ENCODE measurements around the gene FAAH2.
"Not testable (repeated sequence)": the region's sequence is repeated elsewhere in the genome, so short reads cannot be mapped to it uniquely, and the experiment has no call there.

Gene FAAH2, protein sequence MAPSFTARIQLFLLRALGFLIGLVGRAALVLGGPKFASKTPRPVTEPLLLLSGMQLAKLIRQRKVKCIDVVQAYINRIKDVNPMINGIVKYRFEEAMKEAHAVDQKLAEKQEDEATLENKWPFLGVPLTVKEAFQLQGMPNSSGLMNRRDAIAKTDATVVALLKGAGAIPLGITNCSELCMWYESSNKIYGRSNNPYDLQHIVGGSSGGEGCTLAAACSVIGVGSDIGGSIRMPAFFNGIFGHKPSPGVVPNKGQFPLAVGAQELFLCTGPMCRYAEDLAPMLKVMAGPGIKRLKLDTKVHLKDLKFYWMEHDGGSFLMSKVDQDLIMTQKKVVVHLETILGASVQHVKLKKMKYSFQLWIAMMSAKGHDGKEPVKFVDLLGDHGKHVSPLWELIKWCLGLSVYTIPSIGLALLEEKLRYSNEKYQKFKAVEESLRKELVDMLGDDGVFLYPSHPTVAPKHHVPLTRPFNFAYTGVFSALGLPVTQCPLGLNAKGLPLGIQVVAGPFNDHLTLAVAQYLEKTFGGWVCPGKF

DNA sequence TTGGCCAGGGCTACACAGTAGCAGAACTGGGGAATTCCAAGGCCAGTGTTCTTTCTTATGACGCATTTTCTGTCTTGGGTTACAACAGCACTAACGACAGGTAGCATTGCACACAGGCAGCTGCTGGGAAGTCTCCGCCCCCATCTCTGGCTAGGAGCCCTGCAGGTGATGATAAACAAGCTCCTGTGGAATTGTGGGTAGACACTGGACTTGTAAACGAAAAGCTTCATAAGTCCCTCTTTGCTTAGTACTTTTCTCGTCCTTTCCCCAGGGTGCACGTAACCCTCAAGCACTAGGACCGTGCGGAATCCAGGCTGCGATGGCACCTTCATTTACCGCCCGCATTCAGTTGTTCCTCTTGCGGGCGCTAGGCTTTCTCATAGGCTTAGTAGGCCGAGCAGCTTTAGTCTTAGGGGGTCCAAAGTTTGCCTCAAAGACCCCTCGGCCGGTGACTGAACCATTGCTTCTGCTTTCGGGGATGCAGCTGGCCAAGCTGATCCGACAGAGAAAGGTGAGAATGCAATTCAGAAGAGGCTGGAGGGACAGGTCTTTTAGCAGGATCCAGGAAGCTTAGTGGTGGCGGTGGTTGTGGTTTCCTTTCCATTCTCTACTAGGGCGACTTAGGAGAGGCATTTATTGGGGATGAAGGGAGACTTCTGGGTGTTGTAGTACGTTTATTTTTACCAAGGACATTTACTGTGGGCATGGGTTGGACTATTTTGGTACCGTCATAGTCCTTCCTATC lies at the start of gene FAAH2:
Gene FAAH2 (plus strand): TSS at position 200 of the 745 bp plus-strand sequence. CDS start 120 bp downstream, at position 320.
- DNase-seq = no peak

DNA sequence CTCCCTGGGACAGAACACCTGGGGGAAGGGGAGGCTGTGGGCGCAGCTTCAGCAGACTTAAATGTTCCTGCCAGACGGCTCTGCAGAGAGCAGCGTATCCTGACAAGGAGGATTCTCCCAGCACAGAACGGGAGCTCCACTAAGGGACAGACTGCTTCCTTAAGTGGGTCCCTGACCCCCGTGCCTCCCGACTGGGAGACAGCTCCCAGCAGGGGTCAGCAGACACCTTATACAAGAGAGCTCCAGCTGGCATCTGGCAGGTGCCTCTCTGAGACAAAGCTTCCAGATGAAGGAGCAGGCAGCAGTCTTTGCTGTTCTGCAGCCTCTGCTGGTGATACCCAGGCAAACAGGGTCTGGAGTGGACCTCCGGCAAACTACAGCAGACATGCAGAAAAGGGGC lies 44.5 kb upstream of the FAAH2 start:
- no peak for DNase-seq

DNA sequence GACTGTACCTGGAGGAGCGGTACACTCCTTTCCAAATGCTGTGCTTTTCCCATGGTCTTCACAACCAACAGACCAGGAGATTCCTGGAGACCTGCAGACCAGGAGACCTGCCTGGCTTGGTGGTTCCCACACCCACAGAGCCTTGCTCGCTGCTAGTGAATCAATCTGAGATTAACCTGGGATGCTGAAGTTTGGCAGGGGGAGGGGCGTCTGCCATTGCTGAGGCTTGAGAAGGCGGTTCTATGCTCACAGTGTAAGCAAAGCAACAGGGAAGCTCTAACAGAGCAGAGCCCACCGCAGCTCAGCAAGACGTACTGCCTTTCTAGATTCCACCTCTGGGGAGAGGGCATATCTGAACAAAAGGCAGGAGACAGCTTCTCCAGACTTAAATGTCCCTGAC lies 34.5 kb upstream of the FAAH2 start:
- DNase-seq = no peak

GRCh38 chrX:57265126-57265525 lies 21.4 kb upstream of the FAAH2 start:
- no peak for DNase-seq

GRCh38 chrX:57266275-57266674 lies 20.2 kb upstream of the FAAH2 start:
- DNase-seq = no peak

- no peak for DNase-seq
Observed at GRCh38 chrX:57266871-57267270, 19.6 kb upstream of the FAAH2 start.

GRCh38 chrX:57267308-57267707 lies 19.2 kb upstream of the FAAH2 start:
- no peak for DNase-seq

DNA sequence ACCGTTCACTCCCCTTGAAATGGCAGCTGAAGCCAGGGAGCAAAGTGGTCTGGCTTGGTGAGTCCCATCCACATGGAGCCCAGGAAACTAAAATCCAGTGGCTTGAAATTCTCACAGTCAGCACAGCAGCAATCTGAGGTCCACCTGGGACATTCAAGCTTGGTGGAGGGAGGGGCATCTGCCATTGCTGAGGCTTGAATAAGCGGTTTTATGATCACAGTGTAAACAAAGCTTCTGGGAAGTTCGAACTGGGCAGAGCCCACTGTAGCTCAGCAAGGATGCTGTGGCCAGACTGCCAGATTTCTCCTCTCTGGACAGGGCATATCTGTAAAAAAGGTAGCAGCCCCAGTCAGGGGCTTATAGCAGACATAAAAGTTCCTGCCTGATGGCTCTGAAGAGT lies 15.5 kb upstream of the FAAH2 start:
- DNase-seq = no peak

DNA sequence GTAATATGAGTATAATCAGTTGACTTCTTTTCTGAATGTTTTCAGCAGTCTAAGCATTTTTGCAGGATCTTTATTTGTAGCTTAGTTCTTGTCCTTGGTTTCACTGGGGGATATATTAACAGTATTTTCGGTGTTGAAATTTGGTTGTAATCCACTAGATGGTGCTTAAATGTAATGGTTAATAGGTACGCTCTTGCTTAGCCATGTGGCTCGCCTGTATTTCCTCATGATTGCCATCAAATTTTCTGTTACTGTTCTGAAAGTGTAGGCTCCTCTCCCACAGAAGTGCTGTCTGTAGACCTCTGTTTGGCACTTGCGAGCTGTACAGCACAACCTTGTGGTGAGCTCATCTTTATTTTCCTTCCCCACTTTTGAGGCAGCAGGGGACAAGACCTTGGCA lies 3.9 kb upstream of the FAAH2 start:
- no peak for DNase-seq

GRCh38 chrX:57285001-57285400 lies 1.5 kb upstream of the FAAH2 start:
- DNase-seq = no peak

DNA sequence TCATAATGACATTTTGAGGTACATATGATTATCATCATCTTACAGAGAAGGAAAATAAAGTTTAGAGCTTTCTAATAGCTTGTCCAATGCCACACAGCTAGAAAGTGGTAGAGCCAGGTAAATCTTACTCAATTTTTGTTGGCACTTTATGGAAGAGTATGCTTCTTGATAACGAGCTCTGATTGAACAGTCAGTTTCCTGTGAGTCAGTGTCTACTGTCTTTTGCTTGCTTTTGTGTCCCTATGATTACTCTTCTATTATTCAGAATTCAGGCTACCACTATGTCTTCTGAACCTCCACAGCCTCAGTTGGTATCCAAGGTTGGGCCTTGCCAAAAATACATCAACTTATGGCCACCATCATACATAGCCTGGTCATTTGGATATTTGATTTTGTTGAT lies 2.6 kb downstream of the FAAH2 start:
- no peak for DNase-seq

DNA sequence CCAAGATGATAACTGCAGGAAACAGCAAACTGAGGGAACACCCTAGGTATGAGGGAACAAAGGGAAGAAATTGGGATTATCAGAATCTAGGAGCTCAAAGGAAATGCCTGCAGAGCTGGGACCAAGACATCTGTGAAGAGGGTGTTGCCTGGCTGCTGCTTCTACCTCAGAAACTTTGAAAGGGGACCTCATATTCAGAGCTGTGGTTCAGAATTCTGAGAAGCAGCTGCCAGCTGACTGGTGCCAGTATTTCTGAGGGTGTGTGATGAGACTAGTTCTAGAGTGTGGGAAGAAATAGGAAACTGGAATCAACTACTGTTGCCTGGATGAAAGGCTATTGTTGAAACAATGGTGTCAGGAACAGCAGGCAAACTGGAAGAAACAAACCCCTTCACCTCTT lies 8.5 kb downstream of the FAAH2 start:
- DNase-seq = no peak

GRCh38 chrX:57295679-57296078 lies 9.2 kb downstream of the FAAH2 start:
- DNase-seq = not testable (repeated sequence)

DNA sequence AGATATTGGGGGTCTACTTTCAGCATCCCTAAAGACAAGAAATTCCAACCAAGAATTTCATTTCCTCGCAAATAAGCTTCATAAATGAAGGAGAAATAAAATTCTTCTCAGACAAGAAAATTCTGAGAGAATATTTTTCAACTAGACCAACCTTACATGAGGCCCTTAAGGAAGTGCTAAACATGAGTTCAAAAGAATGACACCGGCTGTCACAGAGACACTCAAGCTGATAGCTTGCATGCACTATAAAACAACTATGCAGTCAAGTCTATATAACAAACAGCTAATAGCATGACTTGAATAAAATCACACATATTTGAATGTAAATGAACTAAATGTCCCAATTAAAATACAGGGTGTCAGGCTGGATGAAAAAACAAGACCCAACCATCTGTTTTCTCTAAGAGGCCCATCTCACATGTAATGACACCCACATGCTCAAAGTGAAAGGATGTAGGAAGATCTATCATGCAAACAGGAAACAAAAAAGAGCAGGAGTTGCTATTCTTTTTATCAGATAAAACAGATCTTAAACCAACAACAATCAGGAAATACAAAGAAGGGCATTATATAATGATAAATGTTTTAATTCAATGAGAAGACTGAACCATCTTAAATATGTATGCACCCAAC lies 27.2 kb downstream of the FAAH2 start:
- DNase-seq = no peak

DNA sequence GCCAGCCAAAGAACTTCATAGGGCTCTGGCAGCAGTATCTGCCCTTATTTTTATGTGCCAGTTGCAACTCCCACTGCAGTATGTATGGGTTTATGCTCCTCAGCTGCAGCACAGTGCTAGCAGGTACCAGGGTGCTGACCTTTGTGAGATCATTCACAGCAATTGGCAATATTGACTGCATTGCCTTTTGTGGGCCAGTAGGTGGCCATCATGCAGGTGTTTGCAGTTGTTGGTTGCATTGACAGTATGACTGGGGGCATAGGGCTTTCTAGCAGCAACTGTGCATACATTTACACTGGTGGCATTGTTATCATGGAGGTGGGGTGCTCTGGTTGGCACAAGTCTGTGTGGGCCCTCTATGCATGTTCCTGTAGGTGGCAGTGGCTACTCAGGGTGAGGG lies 42.5 kb downstream of the FAAH2 start:
- DNase-seq = no peak

DNA sequence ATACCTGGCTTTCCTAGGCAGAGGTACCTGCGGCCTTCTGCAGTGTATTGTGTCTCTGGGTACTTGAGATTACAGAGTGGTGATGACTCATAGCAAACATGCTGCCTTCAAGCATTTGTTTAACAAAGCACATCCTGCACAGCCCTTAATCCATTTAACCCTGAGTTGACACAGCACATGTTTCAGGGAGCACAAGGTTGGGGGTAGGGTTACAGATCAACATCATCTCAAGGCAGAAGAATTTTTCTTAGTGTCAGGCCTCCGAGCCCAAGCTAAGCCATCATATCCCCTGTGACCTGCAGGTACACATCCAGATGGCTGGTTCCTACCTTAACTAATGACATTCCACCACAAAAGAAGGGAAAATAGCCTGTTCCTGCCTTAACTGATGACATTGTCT lies 49.3 kb downstream of the FAAH2 start:
- DNase-seq = not testable (repeated sequence)

DNA sequence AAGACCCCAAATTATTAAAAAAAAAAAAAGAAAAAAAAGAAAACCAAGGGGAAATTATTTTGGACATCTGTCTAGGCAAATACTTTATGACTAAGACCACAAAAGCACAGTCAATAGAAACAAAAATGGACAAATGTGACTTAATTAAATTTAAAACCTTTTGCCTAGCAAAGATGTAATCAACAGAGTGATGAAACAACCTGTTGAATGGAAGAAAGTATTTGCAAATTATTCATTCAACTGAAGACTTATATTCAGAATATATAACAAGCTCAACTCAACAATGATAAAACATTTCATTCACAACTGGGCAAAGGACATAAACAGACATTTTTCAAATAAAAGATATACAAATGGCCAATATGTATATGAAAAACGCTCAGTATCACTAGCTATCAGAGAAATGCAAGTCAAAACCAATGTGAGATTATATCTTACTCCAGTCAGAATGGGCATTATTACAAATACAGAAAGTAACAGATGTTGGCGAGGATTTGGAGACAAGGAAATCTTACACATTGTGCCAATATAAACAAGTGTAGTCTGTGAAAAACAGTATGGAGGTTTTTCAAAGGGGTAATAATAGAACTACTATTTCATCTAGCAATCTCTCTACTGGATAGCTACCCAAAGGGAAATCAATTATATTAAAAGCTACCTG lies 67.1 kb downstream of the FAAH2 start:
- no peak for DNase-seq

GRCh38 chrX:57364145-57364544 lies 77.6 kb downstream of the FAAH2 start:
- no peak for DNase-seq

DNA sequence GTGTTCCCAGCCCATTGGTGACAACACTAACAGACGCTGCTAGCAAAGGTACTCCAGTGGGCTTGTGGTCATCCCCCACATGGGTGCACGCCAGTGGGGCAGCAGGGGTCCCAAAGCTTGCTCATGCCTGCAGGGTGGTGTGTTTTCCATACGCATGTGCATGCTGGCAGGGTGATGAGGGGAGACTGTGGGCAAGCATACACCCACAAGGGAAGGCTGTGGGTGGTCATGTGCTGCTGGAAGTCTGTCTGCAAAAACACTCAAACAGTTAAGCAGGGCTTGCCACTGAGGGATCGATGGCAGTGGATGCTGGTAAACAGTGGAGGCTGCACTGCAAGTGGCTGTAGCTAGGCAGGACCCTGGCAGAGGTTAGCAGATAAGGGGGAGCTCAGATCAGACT lies 79.9 kb downstream of the FAAH2 start:
- DNase-seq = no peak

- no peak for DNase-seq
Observed at GRCh38 chrX:57367649-57368048, 81.1 kb downstream of the FAAH2 start.

DNA sequence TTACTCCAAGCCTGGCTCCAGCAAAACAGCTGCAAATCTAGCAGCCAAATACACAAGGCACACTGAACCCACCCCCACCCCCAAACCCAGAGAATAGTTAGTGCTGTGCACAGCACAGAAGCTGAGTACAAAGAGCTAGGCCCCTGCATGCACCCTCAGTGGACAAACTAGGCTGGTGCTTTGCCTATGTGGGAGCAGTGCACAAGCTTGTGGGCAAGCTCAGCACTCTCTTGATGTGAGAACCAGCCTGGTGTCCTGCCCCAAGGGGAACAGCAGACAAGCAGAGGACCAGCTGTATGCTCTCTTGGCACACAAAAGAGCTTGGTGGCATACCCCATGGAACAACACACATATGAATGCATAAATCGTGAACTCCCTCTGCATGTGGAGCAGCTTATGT lies 81.7 kb downstream of the FAAH2 start:
- DNase-seq = no peak

DNA sequence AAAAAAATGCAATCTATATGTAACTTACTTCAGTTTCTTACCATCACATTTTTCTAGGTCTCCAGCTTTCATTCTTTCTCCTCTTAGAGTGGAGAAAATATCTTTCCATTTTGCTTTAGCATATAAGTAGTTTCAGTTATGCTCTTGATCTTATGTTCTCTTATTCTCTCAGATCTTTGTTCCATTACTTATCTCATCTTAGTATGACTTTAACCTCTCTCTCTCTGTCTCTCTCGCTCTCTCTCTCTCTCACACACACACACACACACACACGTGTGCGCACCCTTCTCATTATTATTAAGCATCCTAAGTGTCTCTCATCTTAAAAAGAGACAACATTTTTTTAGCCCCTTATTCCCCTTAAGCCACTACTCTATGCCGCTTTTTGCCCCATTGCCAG lies 92.8 kb downstream of the FAAH2 start:
- no peak for DNase-seq

Measured in HCEC 1CT (cell line).